Left lung (tissue), 10 donors: ENCODE measurements around the gene OR51B6. TPM values are rescaled to one million over a fixed set of nuclear protein-coding genes. Genes with fewer than 3 reads are reported as not detected.
"Not testable (repeated sequence)": the region's sequence is repeated elsewhere in the genome, so short reads cannot be mapped to it uniquely, and the experiment has no call there.

Experiments
- ATAC-seq: fragments of 200-7000 bp; cut with Tn5 transposase; one replicate; pipeline ENCODE4 v1.9.1; 2020; ENCODE audit warnings: moderate library complexity
- DNase-seq, 4 donors: peaks; one replicate each; pipeline ENCODE4 v3.0.0-alpha.2; 2013 to 2020
- H3K27ac ChIP-seq, 2 donors: fragments of 200-600 bp; sonication (generic) in 1 of 2; one replicate each; pipeline versions ENCODE4 v1.5.0 to v1.8.0; 2020 to 2021
- H3K27me3 ChIP-seq, 2 donors: fragments of 200-600 bp; sonication (generic) in 1 of 2; one replicate each; pipeline versions ENCODE4 v1.5.0 to v1.8.0; 2020 to 2021
- H3K36me3 ChIP-seq, 2 donors: fragments of 200-600 bp; sonication (generic) in 1 of 2; one replicate each; pipeline versions ENCODE4 v1.5.0 to v1.8.0; 2020 to 2021
- H3K4me1 ChIP-seq, 2 donors: fragments of 200-600 bp; one replicate each; pipeline ENCODE4 v1.8.0; 2021
- H3K4me3 ChIP-seq, 2 donors: fragments of 200-600 bp; sonication (generic) in 1 of 2; one replicate each; pipeline versions ENCODE4 v1.5.0 to v1.8.0; 2020 to 2021; ENCODE audit warnings: mild to moderate bottlenecking in 1 of 2
- H3K9me3 ChIP-seq, 2 donors: fragments of 200-600 bp; sonication (generic) in 1 of 2; one replicate each; pipeline versions ENCODE4 v1.5.0 to v1.8.0; 2020 to 2021
- intact Hi-C, 2 donors: fragments of 100-400 bp; cut with DNase I; formaldehyde crosslinking; loops; one replicate each; pipeline versions ENCODE4 v1.11.2 to v1.14.2; 2022
- polyA plus RNA-seq, 6 donors: library from polyadenylated mRNA; unstranded; fragments of 120-200 nt; gene quantifications; one replicate each; pipeline ENCODE4 v1.2.1, GENCODE V29; 2013; ENCODE audit not compliant: insufficient read length in 6 of 6
- total RNA-seq, 2 donors: library from RNA; stranded (reverse); fragmentation: NEBNext Ultra II Directional; extraction: Animal tissue kit (Norgen Biotek cat#: 25700); gene quantifications; one replicate each; pipeline ENCODE4 v1.2.1, GENCODE V29; 2021
- TF ChIP-seq, protein P1 (sequence below), 2 donors: fragments of 200-600 bp; sonication (generic) in 1 of 2; IDR thresholded peaks; one replicate each; pipeline versions ENCODE4 v1.5.0 to v1.8.0; 2021; ENCODE audit warnings: antibody characterized with exemption in 2 of 2
- donor health status: DM: no; HTN: yes; CAD: no.
- donor health status: DM: no; HTN: no; CAD: no.

Gene OR51B6
- total and polyA plus RNA-seq, 8 donors: 0.14 TPM; not detected in 7

DNA sequence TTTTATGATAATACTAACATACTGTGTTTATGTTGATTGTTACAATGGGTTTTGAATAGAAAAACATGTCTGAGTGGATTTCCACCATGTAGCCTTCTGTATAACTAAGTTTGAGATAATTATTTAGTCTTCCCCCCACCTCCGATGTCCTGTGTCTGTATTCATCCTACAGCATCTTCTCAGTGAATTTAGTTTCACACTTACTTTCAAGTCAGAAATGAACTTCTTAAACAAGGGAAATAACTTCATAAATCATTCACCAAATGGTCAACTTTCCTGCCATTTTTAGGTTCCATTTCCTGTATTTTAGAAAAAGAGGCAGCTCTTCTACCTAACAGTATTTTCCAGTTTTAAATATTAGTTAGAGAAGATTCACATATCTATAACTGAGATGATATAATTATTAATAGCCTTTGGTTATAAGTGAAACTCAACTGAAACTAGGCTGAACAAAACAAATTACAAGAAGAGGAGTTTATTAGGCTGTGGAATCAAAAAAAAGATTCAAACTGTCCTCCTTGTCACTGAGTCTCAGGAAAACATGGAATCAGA, 11.5 kb upstream of the OR51B6 start:
- Histone ChIP-seq H3K27ac (no peak overlapping the region), H3K4me3 (no peak overlapping the region), H3K9me3 (no peaks in the 10 kb centered on the region), H3K36me3 (no peaks in the 10 kb centered on the region), H3K4me1 (no peaks in the 10 kb centered on the region), H3K27me3 (no peaks in the 10 kb centered on the region)
- DNase-seq (no peak), ATAC-seq (no peak)
- TF ChIP-seq, protein P1, sequence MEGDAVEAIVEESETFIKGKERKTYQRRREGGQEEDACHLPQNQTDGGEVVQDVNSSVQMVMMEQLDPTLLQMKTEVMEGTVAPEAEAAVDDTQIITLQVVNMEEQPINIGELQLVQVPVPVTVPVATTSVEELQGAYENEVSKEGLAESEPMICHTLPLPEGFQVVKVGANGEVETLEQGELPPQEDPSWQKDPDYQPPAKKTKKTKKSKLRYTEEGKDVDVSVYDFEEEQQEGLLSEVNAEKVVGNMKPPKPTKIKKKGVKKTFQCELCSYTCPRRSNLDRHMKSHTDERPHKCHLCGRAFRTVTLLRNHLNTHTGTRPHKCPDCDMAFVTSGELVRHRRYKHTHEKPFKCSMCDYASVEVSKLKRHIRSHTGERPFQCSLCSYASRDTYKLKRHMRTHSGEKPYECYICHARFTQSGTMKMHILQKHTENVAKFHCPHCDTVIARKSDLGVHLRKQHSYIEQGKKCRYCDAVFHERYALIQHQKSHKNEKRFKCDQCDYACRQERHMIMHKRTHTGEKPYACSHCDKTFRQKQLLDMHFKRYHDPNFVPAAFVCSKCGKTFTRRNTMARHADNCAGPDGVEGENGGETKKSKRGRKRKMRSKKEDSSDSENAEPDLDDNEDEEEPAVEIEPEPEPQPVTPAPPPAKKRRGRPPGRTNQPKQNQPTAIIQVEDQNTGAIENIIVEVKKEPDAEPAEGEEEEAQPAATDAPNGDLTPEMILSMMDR (IDR thresholded peaks at IDR 0.05): no peak
- intact Hi-C loops: no loop called here

DNA sequence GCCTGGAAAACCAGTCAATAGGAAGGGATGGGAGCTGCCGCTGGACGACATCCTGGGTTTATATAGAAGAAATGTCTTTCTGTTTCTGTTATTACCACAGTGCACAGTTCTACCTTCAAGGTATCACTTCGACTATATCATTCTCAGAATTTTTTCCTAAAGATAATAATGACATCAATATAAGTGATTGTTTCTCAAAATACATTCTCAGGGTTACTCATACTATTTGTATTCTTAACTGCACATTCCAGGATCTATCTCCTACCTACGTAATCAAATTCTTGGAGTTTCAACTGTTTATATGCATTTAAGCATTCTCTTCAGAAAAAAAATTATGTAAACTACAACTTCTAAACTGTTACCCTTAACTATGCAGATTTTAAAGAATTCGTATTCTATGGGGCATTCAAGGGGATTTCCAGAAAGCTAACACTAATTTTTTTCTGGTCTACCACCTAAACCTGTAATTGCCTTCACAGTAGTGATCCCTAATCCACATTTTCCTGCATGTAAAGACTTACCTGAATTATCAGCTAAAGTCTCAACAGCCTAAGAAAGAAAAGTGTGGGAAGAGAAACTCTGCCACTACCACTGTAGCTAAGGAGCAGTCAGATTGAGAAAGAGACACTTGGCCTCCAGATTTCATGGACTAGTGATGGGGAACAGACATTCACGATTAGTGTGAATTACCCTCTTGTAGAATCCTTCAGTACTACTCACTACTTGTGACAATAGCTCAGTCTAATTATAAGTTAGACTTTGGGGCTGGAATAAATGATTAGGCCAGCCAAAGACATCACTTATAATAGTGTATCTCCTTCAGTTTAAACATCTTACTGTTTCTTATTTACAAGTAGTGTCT, 7.6 kb upstream of the OR51B6 start, which contains the start of gene OR51B5:
TSS of gene OR51B5 (minus strand) at position 51 of the 862 bp plus-strand sequence. CDS start at position 51, 0 bp downstream.
- DNase-seq (no peak), ATAC-seq (no peak)
- intact Hi-C loops: no loop called here
- Histone ChIP-seq H3K9me3 (no peaks in the 10 kb centered on the region), H3K36me3 (no peaks in the 10 kb centered on the region), H3K27me3 (no peaks in the 10 kb centered on the region), H3K4me1 (no peaks in the 10 kb centered on the region), H3K27ac (no peak within 1 kb of the TSS), H3K4me3 (no peak within 1 kb of the TSS)
- TF ChIP-seq, protein P1 (IDR thresholded peaks at IDR 0.05): no peak

DNA sequence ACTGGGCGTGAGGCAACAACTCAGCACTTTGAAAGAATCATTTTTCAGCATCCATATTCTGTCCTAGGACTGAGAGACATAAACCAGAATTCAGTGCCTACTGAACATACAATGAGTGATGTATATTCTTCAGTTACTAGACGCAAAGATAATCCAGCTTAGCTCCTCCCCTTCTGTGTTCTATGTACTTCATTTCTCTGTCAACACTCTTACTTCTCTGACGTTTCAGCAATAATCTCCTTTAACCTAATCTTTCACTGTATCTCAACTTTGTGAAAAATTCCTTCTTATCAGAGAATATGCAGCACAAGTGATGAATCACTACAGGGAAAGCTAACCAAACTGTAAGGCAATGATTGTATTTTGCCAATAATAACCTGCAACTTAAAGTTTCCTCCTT, 5.5 kb upstream of the OR51B6 start:
- TF ChIP-seq, protein P1 (IDR thresholded peaks at IDR 0.05): no peak
- intact Hi-C loops: no loop called here
- no peaks in the 10 kb centered on the region for H3K4me1 ChIP-seq

DNA sequence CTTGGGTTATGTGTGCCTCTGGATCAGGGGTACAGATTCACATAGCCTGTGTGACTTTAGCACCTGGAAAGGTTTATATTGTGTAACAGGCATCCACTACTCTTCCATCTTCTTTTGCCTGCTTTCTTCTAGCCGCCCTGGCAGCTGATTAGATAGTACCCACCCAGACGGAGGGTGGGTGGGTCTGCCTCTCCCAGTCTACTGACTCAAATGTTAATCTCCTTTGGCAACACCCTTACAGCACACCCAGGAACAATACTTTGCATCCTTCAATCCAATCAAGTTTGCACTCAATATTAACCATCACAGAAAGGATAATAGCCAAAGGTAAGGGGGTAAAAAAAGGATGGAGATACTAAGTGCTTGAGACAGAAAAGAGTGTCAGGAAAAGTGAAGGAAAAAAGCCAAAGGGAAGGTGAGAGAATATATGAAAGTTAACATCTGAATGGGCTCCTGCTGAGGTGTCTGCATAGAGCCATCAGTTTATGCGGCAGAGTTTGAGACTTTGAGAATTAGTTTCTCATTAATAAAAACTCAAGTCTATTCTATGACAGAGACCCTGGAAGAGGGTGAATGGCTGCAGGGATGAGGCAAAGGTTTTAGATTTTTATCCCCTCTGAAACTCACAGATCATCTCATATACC, 2.6 kb upstream of the OR51B6 start:
- no peak overlapping the region for H3K27ac ChIP-seq
- H3K9me3 ChIP-seq: no peaks in the 10 kb centered on the region
- no peak overlapping the region for H3K4me3 ChIP-seq
- intact Hi-C loops: no loop called here
- TF ChIP-seq, protein P1 (IDR thresholded peaks at IDR 0.05): no peak
- no peak for ATAC-seq
- no peaks in the 10 kb centered on the region for H3K4me1 ChIP-seq
- H3K36me3 ChIP-seq: no peaks in the 10 kb centered on the region
- no peak for DNase-seq
- no peaks in the 10 kb centered on the region for H3K27me3 ChIP-seq

More for the DNA sequence above, 5.5 kb upstream of the OR51B6 start:
- no peaks in the 10 kb centered on the region for H3K27me3 ChIP-seq
- DNase-seq (no peak), ATAC-seq (no peak)
- H3K36me3 ChIP-seq: no peaks in the 10 kb centered on the region
- no peak overlapping the region for H3K27ac ChIP-seq
- H3K9me3 ChIP-seq: no peaks in the 10 kb centered on the region
- no peak overlapping the region for H3K4me3 ChIP-seq

DNA sequence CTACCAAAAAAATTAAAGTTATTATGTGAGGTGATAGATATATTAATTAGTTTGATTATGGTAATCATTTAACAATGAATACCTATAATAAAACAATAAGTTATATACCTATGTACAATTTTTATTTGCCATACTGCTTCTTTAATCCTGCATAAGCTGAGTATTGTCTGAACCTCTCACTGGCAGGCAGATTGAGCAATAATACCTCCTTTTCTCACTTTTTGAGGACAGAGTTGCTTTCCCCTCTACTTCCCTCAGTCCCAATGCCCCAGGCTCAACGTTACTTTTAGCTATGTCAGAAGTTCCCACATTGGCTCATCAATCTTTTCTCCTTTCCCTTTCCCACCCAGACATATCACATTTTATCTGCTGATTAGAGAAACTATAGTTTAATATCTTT, 1.8 kb upstream of the OR51B6 start:
- TF ChIP-seq, protein P1 (IDR thresholded peaks at IDR 0.05): no peak
- Histone ChIP-seq H3K9me3 (no peaks in the 10 kb centered on the region), H3K27me3 (no peaks in the 10 kb centered on the region), H3K4me3 (no peak overlapping the region), H3K4me1 (no peaks in the 10 kb centered on the region), H3K27ac (no peak overlapping the region), H3K36me3 (no peaks in the 10 kb centered on the region)
- DNase-seq (no peak), ATAC-seq (no peak)
- intact Hi-C loops: no loop called here

DNA sequence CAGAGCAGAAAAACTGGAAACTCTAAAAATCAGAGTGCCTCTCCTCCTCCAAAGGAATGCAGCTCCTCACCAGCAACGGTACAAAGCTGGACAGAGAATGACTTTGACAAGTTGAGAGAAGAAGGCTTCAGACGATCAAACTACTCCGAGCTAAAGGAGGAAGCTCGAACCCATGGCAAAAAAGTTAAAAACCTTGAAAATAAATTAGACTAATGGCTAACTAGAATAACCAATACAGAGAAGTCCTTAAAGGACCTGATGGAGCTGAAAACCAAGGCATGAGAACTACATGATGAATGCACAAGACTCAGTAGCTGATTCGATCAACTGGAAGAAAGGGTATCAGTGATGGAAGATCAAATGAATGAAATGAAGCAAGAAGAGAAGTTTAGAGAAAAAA, 4.7 kb downstream of the OR51B6 start:
- ATAC-seq, H3K4me1 ChIP-seq, intact Hi-C loops: not testable (repeated sequence)

More for the DNA sequence above, 4.7 kb downstream of the OR51B6 start:
- not testable (repeated sequence) for H3K36me3 ChIP-seq, DNase-seq, H3K27ac ChIP-seq, H3K9me3 ChIP-seq, H3K4me3 ChIP-seq, H3K27me3 ChIP-seq
